GM21360 (cell line): ENCODE data around the gene TWF2.
"Not testable (repeated sequence)": the region's sequence is repeated elsewhere in the genome, so short reads cannot be mapped to it uniquely, and the experiment has no call there.

Experiments
- ATAC-seq: cut with Tn5 transposase; IDR thresholded peaks from one replicate; pipeline ENCODE4 v1.9.1; 2021; ENCODE audit warnings: mild to moderate bottlenecking, moderate library complexity; ENCODE audit not compliant: unreplicated experiment

The TWF2 gene

GRCh38 chr3:52238761-52239701 lies at the start of gene TWF2:
Gene TWF2 (minus strand): TSS chr3:52239158. CDS start chr3:52239016, 142 bp downstream.
- peak; percentile 66 for ATAC-seq

GRCh38 chr3:52288674-52289073 lies 49.7 kb upstream of the TWF2 start:
- no peak for ATAC-seq

GRCh38 chr3:52286777-52287110 lies 47.8 kb upstream of the TWF2 start:
- ATAC-seq = no peak

- ATAC-seq = not testable (repeated sequence)
These were observed 45.1 kb upstream of the TWF2 start for GRCh38 chr3:52284051-52284450.

- no peak for ATAC-seq
These were observed 44.3 kb upstream of the TWF2 start for GRCh38 chr3:52283306-52283705.

GRCh38 chr3:52281981-52282801 lies 43.2 kb upstream of the TWF2 start:
- ATAC-seq = no peak

GRCh38 chr3:52280050-52280461 lies 41.1 kb upstream of the TWF2 start:
- ATAC-seq = no peak

- no peak for ATAC-seq
These were observed 40.6 kb upstream of the TWF2 start for GRCh38 chr3:52279596-52279995.

GRCh38 chr3:52278510-52279069 lies 39.6 kb upstream of the TWF2 start, which contains the start of gene WDR82:
Gene WDR82 (minus strand): TSS chr3:52278649. CDS start chr3:52278361, 288 bp downstream.
- peak; percentile 79 for ATAC-seq

- ATAC-seq = peak; percentile 53
These were observed 39.1 kb upstream of the TWF2 start for GRCh38 chr3:52277972-52278509.

GRCh38 chr3:52277071-52277964 lies 38.4 kb upstream of the TWF2 start:
- ATAC-seq = no peak

GRCh38 chr3:52274781-52275180 lies 35.8 kb upstream of the TWF2 start:
- ATAC-seq = not testable (repeated sequence)

GRCh38 chr3:52272831-52273230 lies 33.9 kb upstream of the TWF2 start:
- no peak for ATAC-seq

GRCh38 chr3:52272172-52272571 lies 33.2 kb upstream of the TWF2 start:
- ATAC-seq = not testable (repeated sequence)

- no peak for ATAC-seq
These were observed 31.3 kb upstream of the TWF2 start for GRCh38 chr3:52270252-52270754.

- ATAC-seq = no peak
These were observed 30.8 kb upstream of the TWF2 start for GRCh38 chr3:52269776-52270175.

- no peak for ATAC-seq
These were observed 29.1 kb upstream of the TWF2 start for GRCh38 chr3:52268036-52268435.

GRCh38 chr3:52265387-52265786 lies 26.4 kb upstream of the TWF2 start:
- no peak for ATAC-seq

- no peak for ATAC-seq
These were observed 23.5 kb upstream of the TWF2 start for GRCh38 chr3:52262447-52262846.

GRCh38 chr3:52259448-52259847 lies 20.5 kb upstream of the TWF2 start:
- no peak for ATAC-seq
